Erythroblast (primary cell): ENCODE measurements around the gene KCNH8.

ENCODE experiments used
- DNase-seq, 2 experiments: peaks; one replicate each; lab custom pipeline; 2025; lab: John Stamatoyannopoulos, UW
- GATA1 ChIP-seq: IDR thresholded peaks from 2 replicates; pipeline ENCODE4 v1.6.1; 2011; ENCODE audit warnings: low read depth, mild to moderate bottlenecking, control low read depth, low read length, moderate library complexity
- POLR2A ChIP-seq: IDR thresholded peaks from 2 replicates; pipeline ENCODE4 v1.6.1; 2011; ENCODE audit warnings: mild to moderate bottlenecking, low read length

KCNH8 gene

DNA sequence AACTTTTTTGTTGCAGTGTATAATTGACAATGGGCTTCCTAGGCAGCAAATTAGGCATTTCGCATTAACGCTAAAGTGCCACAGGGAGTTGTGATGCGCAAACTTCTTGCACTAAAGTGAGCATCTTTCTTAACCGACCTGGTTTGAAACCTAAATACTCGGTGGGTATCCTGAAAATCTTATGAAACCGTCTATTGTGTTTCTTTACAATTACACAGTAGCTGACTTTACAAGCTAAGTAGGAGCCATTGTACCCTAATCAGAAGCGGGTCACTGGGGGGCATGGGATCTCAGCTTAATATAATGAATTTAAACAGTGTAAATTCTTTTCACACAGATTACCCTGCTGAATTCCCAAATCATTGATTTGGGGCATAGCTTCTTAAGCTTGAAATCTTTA lies 328.0 kb downstream of the KCNH8 start:
- no peak for DNase-seq
- TF ChIP-seq POLR2A = no peak
- TF ChIP-seq GATA1 = no peak

DNA sequence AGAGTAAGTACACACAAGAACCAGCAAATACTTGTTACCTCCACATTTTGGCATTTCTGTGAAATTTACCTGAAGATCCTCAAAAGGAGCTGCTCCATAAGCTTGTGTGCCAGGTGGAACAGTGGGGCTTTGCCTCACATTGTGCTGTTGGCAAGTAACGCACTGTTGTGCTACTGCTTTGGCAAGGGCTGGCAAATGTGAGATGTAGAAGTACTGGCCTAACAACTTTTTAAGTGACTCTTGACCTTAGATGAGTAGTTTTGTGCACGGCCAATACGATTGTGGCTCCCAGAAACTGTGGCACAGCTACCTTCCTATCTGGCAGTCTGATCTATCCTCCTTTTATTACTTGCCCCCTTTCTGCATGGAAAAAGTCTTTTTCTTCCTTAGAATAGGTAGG lies 337.0 kb downstream of the KCNH8 start:
- DNase-seq = no peak
- TF ChIP-seq POLR2A = no peak
- no peak for TF ChIP-seq GATA1

DNA sequence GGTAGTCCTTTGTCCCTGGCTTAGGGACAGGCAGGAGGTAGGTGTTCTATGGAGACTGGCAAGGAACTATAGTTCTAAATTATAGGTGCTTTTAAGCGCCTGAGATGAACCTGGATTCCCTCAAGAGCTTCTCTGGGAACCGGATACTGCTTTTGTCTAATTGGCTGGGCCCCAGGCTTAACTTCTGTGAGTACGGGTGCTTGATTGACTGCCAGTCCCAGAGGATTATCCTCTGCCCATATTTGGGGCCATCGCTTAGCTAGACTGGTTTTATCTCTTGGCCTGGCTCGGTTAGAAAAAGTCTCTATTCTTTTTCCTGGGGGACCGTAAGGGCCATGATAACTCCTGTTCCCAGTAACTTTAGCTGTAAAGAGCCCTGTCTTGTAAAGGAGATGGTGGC lies 339.1 kb downstream of the KCNH8 start:
- TF ChIP-seq GATA1 (no peak), POLR2A (no peak)
- DNase-seq = no peak

DNA sequence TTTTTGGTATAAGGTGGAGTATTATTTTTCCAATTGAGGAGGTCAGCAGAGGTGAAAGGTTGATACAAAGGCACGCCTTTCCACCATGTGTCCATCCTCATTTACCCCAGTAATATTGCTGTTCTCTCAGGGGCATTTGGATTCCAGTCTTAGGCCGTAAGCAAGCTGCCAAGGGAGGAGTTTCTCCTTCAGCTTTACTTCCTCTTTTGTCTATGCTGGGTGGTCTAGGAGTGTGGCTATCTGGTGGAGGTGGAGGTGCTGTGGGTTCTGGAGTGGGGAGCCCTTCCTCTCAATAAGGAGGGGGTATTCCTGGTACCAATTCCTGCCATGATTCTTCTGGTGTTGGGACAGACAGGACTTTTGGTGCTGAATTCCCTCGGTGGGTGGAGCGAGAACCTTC lies 340.6 kb downstream of the KCNH8 start:
- TF ChIP-seq POLR2A = no peak
- no peak for DNase-seq

DNA sequence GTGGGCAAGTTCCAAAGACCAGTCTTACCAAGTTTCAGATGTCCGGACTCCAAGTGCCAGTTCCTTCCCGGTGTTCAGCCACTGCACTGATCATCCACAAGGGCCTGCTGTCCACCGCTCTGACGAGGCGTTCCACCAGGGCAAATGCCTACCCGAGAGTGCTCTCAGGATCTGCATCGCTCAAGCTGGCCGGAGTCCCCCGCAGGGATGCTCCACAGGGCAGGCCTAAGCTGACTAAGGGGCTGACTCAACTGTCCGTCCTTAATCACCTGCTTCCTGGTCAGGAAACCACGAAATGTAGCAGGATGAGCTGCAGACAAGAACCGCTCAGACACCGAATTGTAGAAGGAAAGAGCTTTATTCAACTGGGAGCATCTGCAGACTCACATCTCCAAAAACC lies 341.6 kb downstream of the KCNH8 start:
- no peak for DNase-seq
- TF ChIP-seq GATA1 (no peak), POLR2A (no peak)

DNA sequence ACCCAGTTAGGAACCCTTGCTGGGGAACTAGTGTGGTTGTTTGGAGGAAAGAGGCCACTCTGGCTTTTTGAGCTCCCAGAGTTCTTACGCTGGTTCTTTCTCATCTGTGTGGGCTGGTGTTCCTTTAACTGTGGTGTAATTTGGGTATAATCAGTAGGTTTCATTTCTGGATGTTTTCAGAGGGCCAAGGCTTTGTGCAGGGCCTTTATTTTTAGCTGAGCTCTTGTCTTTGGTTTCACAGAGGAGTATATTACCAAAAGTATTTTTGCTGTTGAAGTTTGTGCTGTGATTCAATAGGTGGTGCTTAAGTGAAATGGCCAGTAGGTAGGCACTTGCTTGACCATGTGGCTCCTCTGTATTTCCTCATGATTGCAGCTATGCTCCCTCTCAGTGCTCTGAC lies 357.9 kb downstream of the KCNH8 start:
- TF ChIP-seq POLR2A (no peak), GATA1 (no peak)
- DNase-seq = no peak

DNA sequence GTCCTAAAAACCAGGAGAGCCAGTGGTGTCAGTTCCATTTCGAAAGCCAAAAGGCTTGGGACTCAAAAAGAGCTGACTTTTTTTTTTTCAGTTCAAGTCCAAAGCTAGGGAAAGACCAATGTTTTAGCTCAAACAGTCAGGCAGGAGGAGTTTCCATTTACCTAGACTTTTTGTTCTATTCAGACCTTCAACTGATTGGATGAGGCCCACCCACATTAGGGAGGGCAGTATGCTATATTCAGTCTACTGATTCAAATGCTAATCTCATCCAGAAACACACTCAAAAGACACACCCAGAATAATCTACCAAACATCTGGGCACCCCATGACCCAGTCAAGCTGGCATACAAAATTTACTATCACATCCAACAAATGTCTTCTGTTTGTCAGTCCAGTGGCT lies 374.0 kb downstream of the KCNH8 start:
- TF ChIP-seq POLR2A (no peak), GATA1 (no peak)
- DNase-seq = no peak

DNA sequence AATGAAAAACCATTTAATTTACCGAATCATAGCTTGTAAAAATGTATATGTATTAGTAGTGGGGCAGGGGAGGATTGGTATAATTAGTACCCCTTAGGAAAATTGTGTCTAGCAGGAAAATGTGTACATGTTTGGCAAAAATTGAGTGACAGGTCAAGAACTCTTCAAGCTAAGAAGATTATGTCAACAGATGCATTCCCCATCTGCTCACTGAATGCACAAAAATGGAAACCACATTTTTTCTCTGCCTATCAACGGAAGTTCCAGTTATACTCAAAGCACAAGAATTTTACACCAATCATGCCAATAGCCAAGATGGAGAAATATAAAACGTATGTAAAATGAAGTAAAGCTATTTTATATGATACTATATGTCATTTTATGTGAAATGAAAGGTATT lies 377.8 kb downstream of the KCNH8 start:
- TF ChIP-seq POLR2A (no peak), GATA1 (no peak)
- DNase-seq = no peak

DNA sequence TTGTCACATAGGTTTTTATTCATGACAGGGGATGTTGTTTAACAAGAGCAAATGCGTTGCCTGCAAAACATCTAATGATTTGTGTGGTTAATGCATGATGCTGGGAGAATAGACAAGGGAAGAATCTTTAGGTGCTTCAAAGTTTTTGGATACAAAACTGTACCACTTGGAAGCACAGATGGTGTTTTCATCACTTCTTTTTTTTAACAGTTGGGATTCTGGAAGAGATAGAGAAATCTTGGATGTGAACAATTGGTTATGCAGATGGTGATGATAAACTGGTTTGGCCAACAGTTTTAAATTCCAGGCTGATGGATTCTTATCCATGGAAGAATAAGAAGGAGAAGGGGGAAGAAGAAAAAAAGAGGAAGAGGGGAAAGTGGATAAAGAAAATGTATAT lies 379.4 kb downstream of the KCNH8 start:
- TF ChIP-seq POLR2A = no peak
- no peak for TF ChIP-seq GATA1
- DNase-seq = no peak

DNA sequence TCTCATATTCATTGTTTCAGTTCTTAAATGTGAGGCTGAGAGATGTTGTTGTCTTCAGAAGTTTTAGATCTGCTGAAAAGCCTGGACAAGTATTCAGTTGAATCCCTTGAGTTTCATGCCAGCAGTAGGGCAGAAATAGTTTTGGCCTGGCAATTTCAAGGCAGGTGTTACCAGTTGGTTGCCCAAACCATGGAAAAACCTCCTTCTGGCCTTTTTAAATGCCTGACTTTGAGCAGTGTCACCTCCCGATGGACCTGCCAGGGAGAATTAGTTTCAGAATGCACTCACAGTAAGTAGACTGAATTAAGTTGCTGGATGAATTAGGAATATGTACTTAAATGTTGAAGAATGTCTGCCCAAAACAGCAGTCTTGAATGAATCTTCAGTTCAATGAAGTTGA lies 383.1 kb downstream of the KCNH8 start:
- no peak for DNase-seq
- no peak for TF ChIP-seq POLR2A
- no peak for TF ChIP-seq GATA1

DNA sequence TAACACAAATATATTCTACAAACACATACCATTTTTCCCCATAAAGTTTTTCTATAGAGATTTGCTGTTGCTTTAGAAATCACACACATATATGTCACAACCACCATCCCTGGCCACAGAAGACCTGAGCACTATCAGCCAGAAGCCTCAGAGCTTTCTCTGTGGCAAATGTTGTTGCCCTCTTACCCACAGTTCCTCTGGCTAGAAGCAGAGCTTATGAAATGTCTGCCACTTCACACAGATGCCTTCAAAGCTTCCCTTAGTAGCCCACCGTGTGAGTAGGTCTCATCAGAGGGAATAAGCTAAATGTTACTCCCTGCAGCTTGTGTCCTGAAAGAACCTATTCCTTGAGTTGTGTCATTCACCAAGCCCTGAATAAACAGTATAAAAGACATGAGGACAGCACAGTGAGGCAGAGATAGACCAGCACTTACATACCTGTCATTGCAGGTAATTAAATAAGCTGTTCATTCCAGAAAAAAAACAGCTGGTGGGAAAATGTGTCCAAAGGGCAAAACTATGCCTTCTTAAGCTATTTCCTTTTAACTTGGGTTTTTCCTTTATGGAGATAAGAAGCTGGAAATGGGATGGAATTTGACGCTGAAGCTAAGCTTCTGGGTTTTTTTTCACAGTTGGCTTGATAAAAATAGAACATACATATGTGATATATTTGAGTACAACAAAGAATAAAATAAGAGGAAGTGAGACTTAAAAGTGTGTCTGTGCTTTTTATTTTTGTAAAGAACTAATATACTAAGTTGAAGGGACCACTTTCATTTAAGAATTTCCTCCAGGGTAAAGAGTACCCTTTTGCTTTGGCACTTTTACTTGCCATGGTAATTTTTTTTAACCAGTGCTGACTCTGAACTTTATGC lies 391.4 kb downstream of the KCNH8 start:
- no peak for DNase-seq
- TF ChIP-seq POLR2A (no peak), GATA1 (no peak)

DNA sequence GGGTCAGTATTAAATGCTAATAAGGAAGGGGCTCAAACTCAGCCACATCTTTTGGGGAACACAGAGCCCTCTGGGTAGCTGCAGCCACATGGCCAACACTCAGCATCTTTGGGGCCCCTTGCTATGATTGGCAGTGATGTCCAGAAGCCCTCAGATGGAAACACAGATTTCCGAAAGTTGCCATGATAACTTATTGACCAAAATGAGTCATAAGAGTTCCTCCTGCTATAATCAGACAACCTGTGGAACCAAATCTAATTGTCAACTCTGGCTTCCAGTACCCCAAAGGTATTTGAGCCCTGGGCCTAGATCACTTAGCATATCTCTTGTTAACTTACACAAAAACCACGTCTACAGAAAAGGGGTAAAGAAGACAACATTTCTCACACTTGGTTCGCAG lies 392.2 kb downstream of the KCNH8 start:
- TF ChIP-seq POLR2A (no peak), GATA1 (no peak)
- no peak for DNase-seq

DNA sequence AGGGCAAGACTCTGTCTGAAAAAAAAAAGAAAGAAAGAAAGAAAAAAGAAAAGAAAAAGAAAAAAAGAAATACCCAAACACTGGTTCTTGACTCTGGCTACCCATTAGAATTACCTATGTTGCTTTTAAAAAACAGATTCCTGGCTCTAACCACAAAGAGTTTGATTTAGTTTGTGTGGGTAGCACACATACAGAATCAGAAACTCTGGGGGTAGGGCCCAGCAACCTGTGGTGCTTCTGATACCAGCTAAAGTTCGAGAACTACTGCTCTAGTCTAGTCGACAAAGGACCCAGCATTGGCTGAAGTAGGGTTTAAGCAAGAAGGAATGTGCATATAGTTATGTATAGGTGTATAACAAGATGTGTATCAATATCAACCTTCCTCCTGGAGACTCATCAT lies 393.0 kb downstream of the KCNH8 start:
- DNase-seq = no peak
- TF ChIP-seq GATA1 = no peak
- no peak for TF ChIP-seq POLR2A

DNA sequence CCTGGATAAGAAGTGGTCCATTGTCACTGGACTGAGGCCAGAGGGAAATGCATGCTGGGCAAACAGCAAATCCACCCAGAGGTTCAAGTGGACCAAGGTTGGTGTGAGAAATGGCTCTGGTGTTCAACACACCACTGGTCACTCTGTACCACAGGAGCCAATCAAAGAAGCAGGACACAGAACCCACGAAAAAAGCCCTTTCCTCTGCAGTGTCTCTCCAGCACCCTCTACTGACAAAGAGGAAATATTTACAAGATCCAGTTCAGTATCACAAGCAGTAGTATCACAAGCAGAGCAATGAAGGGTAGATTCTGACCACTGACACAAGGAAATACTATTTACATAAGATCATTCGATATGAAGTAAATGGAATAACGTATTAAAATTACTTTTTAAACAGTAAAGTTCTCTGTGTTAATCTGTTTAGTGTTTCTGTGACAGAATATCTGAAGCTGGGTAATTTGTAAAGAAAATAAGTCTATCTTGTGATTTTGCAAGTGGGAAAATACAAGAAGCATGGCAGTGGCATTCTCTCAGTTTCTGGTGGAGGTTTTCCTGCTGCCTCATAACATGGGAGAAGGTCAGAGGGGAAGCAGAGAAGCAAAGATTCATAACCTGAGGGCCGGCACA lies 395.0 kb downstream of the KCNH8 start:
- peak in 1 of 2 experiments; percentile 15 for DNase-seq
- TF ChIP-seq POLR2A (no peak), GATA1 (no peak)
